Measurements from ENCODE around the gene HIF3A. TPM values are rescaled to one million over a fixed set of nuclear protein-coding genes. Genes with fewer than 3 reads are reported as not detected.

HIF3A gene
- total RNA-seq, 1 experiment from 2014 or later, result not detected

DNA sequence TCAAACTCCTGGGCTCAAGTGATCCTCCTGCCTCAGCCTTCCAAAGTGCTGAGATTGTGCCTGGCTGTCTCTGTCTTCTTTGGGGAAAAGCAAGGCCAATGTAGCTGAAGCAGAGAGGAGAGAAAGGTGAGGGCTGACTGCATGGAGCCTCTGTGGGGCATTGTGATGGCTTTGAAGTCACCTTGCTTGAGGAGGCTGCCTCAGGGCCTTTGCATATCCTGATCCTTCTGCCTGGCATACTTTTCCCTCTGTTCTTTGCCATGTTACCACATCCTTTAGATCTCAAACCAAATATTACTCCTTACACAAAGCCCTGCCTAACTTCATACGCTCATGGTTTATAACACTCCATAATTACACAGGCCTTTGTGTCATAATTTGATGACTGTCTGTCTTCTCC lies 40.6 kb downstream of the HIF3A start:
- CTCF ChIA-PET, result interaction anchor here (0.5 to 3.2 kb wide), 3 partner anchors 9 to 459 kb away, joined by 3 to 8 read pairs (median 5); partner anchors contain the start of gene PPP5C
- TF ChIP-seq, protein P1, sequence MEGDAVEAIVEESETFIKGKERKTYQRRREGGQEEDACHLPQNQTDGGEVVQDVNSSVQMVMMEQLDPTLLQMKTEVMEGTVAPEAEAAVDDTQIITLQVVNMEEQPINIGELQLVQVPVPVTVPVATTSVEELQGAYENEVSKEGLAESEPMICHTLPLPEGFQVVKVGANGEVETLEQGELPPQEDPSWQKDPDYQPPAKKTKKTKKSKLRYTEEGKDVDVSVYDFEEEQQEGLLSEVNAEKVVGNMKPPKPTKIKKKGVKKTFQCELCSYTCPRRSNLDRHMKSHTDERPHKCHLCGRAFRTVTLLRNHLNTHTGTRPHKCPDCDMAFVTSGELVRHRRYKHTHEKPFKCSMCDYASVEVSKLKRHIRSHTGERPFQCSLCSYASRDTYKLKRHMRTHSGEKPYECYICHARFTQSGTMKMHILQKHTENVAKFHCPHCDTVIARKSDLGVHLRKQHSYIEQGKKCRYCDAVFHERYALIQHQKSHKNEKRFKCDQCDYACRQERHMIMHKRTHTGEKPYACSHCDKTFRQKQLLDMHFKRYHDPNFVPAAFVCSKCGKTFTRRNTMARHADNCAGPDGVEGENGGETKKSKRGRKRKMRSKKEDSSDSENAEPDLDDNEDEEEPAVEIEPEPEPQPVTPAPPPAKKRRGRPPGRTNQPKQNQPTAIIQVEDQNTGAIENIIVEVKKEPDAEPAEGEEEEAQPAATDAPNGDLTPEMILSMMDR (IDR thresholded peaks at IDR 0.05; ENCODE audit: unreplicated experiment), result no peak
- Mint-ChIP-seq H3K4me3 (ENCODE audit: unreplicated experiment) (no peak overlapping the region), H3K4me1 (ENCODE audit: insufficient read depth, unreplicated experiment) (no peaks in the 10 kb centered on the region), H3K27ac (ENCODE audit: low read depth, unreplicated experiment) (no peak overlapping the region), H3K9me3 (ENCODE audit: unreplicated experiment) (no peaks in the 10 kb centered on the region), H3K36me3 (ENCODE audit: insufficient read depth, unreplicated experiment) (no peaks in the 10 kb centered on the region), H3K27me3 (ENCODE audit: insufficient read depth, unreplicated experiment) (no peaks in the 10 kb centered on the region)
- POLR2A ChIA-PET, result interaction anchor here (1.0 kb wide), 1 partner anchor 41 kb away, joined by 6 read pairs; no protein-coding TSS in a partner anchor
- BruUV-seq (replicated peaks), result no TSS peak
- DNase-seq (ENCODE audit: unreplicated experiment), result no peak
- intact Hi-C loops (cut with micrococcal nuclease), result no loop called here

DNA sequence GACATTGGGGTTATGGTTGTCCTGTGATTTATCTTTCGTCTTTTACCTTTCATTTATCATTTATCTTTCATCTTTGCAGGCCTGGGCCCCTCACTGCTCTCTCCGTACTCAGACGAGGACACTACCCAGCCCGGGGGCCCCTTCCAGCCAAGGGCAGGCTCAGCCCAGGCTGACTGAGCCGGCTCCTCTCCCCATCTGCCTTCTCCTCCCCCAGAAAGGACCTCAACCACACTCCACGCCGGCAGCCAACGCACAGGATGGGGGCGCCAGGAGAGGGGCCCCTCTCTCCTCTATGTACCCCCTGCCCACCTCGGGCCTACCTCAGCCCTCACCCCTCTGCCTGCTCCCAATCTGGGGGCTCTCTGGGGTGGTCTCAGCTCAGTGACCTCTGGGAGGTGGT lies 42.6 kb downstream of the HIF3A start:
- intact Hi-C loops (cut with micrococcal nuclease), result no loop called here
- no peak for DNase-seq (ENCODE audit: unreplicated experiment)
- ChIA-PET CTCF (no interaction called here), POLR2A (no interaction called here)
- H3K4me1 Mint-ChIP-seq (ENCODE audit: insufficient read depth, unreplicated experiment), result no peaks in the 10 kb centered on the region
- H3K4me3 Mint-ChIP-seq (ENCODE audit: unreplicated experiment), result no peak overlapping the region
- H3K27me3 Mint-ChIP-seq (ENCODE audit: insufficient read depth, unreplicated experiment), result no peaks in the 10 kb centered on the region
- H3K36me3 Mint-ChIP-seq (ENCODE audit: insufficient read depth, unreplicated experiment), result no peaks in the 10 kb centered on the region
- TF ChIP-seq, protein P1 (IDR thresholded peaks at IDR 0.05; ENCODE audit: unreplicated experiment), result no peak
- no TSS peak for BruUV-seq (replicated peaks)
- no peak overlapping the region for H3K27ac Mint-ChIP-seq (ENCODE audit: low read depth, unreplicated experiment)
- no peaks in the 10 kb centered on the region for H3K9me3 Mint-ChIP-seq (ENCODE audit: unreplicated experiment)

DNA sequence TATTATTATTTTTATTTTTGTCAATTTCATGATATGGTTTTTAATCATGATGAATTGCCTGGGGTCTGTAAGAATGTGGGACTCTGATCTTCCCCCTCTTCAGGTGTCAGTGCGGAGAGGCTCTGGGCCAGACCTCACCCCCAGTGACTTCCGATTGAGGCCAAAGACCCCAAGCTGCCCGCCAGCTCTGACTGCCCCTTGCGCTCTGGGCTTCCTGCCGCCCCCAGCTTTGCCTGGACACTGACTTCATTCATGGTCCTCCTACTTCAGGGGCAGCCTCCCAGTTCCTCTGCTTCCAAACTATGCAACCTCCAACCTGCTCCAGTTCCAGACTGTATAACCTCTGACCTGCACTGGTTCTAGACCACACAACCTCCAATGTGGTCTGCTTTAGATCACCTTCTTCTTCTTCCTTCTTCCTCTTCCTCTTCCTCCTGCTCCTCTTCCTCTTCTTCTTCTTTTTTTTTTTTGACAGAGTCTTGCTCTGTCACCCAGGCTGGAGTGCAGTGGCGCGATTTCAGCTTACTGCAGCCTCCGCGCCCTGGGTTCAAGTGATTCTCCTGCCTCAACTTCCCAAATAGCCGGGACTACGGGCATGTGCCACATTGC lies 43.3 kb downstream of the HIF3A start:
- BruUV-seq (replicated peaks), result no TSS peak
- TF ChIP-seq, protein P1 (IDR thresholded peaks at IDR 0.05; ENCODE audit: unreplicated experiment), result no peak
- H3K27ac Mint-ChIP-seq (ENCODE audit: low read depth, unreplicated experiment), result no peak overlapping the region
- CTCF ChIA-PET, result interaction anchor here (0.6 kb wide), 1 partner anchor 673 kb away, joined by 3 read pairs; no protein-coding TSS in a partner anchor
- H3K4me1 Mint-ChIP-seq (ENCODE audit: insufficient read depth, unreplicated experiment), result no peaks in the 10 kb centered on the region
- H3K4me3 Mint-ChIP-seq (ENCODE audit: unreplicated experiment), result no peak overlapping the region
- POLR2A ChIA-PET, result interaction anchor here (2.2 kb wide), 1 partner anchor 40 kb away, joined by 6 read pairs; no protein-coding TSS in a partner anchor
- DNase-seq (ENCODE audit: unreplicated experiment), result no peak
- H3K9me3 Mint-ChIP-seq (ENCODE audit: unreplicated experiment), result no peaks in the 10 kb centered on the region
- H3K36me3 Mint-ChIP-seq (ENCODE audit: insufficient read depth, unreplicated experiment), result no peaks in the 10 kb centered on the region
- intact Hi-C loops (cut with micrococcal nuclease), result no loop called here
- no peaks in the 10 kb centered on the region for H3K27me3 Mint-ChIP-seq (ENCODE audit: insufficient read depth, unreplicated experiment)

DNA sequence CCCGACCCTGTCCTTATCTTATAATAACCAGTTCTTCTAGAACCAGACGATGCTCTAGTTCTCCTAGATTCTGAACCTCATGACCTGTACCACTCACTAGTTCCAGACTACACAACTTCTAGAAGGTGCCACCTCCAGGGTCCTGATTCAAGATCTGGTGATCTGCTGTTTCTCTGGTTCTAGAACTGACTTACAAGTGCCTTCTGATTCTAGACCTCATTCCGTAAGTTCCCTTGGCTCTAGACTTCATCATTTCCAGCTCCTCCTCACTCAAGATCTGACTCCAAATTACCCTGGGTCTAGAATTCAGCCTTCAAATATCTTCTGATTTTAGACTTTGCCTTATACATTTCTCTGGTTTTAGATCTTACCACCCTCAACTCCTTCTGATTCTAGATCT lies 45.1 kb downstream of the HIF3A start:
- CTCF ChIA-PET, result interaction anchor here (0.7 kb wide), 1 partner anchor 42 kb away, joined by 3 read pairs; no protein-coding TSS in a partner anchor
- TF ChIP-seq, protein P1 (IDR thresholded peaks at IDR 0.05; ENCODE audit: unreplicated experiment), result no peak
- Mint-ChIP-seq H3K9me3 (ENCODE audit: unreplicated experiment) (no peaks in the 10 kb centered on the region), H3K27me3 (ENCODE audit: insufficient read depth, unreplicated experiment) (no peaks in the 10 kb centered on the region), H3K27ac (ENCODE audit: low read depth, unreplicated experiment) (no peak overlapping the region), H3K36me3 (ENCODE audit: insufficient read depth, unreplicated experiment) (peaks cover 7% of the 10 kb centered on the region), H3K4me3 (ENCODE audit: unreplicated experiment) (no peak overlapping the region), H3K4me1 (ENCODE audit: insufficient read depth, unreplicated experiment) (no peaks in the 10 kb centered on the region)
- POLR2A ChIA-PET, result interaction anchor here (2.2 kb wide), 1 partner anchor 42 kb away, joined by 6 read pairs; no protein-coding TSS in a partner anchor
- intact Hi-C loops (cut with micrococcal nuclease), result no loop called here
- BruUV-seq (replicated peaks), result no TSS peak
- no peak for DNase-seq (ENCODE audit: unreplicated experiment)

All from MCF 10A (cell line).